Measurements from ENCODE around the gene PDGFC. TPM values are rescaled to one million over a fixed set of nuclear protein-coding genes. Genes with fewer than 3 reads are reported as not detected.

PDGFC gene
- total RNA-seq, 2 donors from 2014 or later = 3.9 to 8.3 TPM

DNA sequence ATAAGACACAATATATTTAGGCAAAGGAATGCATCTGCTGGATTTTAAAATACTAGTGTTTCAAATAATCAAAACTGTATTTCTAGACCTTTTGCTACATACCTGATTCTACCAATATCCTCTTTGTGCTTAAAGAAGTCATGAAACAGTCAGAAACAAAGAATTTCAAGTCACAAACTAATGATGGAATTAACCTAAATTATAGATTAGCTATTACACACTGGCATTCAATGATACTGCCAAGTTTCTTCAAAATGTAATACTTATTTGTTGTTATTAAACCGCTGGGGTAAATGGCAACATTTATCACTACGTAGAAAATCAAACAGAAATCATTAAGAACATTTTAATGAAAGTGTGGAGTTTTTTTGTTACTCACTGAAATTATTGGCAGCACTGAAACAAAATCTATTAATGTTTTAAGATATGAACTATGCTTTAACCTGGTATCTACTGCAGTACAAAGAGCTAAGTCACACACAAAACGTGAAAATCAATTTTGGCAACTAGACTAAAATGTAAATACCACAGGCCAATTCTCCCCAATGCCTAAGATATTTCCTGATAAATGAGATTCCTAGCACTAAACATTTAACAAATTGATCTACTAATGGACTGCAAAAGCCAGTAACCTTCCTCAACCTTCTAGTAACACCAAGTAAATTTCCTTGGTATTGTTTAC lies 19.4 kb downstream of the PDGFC start:
- H3K4me1 ChIP-seq = no peaks in the 10 kb centered on the region

DNA sequence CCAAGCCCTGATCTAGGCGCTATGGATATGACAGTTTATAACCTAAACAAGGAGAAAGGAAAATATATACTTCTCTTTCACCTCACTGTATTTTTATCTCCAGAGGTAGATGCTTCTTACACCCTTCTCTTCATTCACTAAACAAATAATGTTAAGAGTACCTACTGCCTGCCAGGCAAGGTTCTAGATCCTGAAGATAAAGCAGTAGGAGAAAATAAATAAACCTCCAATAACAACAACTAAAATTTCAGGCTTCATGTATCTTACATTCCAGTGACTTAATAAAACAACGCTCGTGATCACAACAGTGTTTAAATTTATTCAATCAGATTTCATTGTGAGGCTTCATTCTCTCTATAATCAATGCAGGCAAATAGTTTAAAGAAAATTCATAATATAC lies 20.7 kb downstream of the PDGFC start:
- Histone ChIP-seq H3K36me3 (no peaks in the 10 kb centered on the region), H3K9ac (ENCODE audit: low read depth in 2 of 2, low read length in 2 of 2) (no peak overlapping the region), H3K4me1 (no peaks in the 10 kb centered on the region), H3K4me3 (no peak overlapping the region), H3K9me3 (no peaks in the 10 kb centered on the region), H3K27me3 (no peaks in the 10 kb centered on the region), H3K27ac (no peak overlapping the region)
- no peak for DNase-seq
- intact Hi-C loops (cut with DNase I) = no loop called here
- TF ChIP-seq, protein P1, sequence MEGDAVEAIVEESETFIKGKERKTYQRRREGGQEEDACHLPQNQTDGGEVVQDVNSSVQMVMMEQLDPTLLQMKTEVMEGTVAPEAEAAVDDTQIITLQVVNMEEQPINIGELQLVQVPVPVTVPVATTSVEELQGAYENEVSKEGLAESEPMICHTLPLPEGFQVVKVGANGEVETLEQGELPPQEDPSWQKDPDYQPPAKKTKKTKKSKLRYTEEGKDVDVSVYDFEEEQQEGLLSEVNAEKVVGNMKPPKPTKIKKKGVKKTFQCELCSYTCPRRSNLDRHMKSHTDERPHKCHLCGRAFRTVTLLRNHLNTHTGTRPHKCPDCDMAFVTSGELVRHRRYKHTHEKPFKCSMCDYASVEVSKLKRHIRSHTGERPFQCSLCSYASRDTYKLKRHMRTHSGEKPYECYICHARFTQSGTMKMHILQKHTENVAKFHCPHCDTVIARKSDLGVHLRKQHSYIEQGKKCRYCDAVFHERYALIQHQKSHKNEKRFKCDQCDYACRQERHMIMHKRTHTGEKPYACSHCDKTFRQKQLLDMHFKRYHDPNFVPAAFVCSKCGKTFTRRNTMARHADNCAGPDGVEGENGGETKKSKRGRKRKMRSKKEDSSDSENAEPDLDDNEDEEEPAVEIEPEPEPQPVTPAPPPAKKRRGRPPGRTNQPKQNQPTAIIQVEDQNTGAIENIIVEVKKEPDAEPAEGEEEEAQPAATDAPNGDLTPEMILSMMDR (IDR thresholded peaks at IDR 0.05) = no peak

More for the DNA sequence above, 19.4 kb downstream of the PDGFC start:
- Histone ChIP-seq H3K27ac (no peak overlapping the region), H3K9ac (ENCODE audit: low read depth in 2 of 2, low read length in 2 of 2) (no peak overlapping the region), H3K36me3 (no peaks in the 10 kb centered on the region), H3K9me3 (no peaks in the 10 kb centered on the region), H3K4me3 (no peak overlapping the region), H3K27me3 (no peaks in the 10 kb centered on the region)
- no peak for DNase-seq
- intact Hi-C loops (cut with DNase I) = no loop called here
- TF ChIP-seq, protein P1 (IDR thresholded peaks at IDR 0.05) = no peak

DNA sequence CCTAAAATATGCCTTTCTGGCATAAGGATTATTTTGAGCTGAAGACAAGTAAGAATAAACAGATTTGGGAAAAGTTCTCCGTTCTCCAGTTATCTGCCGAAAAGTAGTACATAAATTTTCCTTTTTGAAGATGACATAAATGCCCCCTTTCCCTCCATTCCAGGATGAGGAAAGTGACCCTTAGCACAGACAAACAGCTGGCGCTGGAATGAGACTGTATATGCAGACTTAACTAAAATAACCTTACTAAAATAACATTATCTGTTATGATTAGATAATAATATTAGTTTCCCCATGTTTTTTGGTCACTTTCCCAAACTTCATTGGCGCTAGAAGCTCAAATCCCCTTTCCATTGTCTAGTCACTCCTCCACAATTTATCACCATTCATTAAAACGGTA lies 21.5 kb downstream of the PDGFC start:
- no peak for DNase-seq
- intact Hi-C loops (cut with DNase I) = no loop called here
- TF ChIP-seq, protein P1 (IDR thresholded peaks at IDR 0.05) = no peak
- Histone ChIP-seq H3K9ac (ENCODE audit: low read depth in 2 of 2, low read length in 2 of 2) (no peak overlapping the region), H3K27ac (no peak overlapping the region), H3K36me3 (no peaks in the 10 kb centered on the region), H3K9me3 (no peaks in the 10 kb centered on the region), H3K27me3 (no peaks in the 10 kb centered on the region), H3K4me1 (no peaks in the 10 kb centered on the region), H3K4me3 (no peak overlapping the region)

DNA sequence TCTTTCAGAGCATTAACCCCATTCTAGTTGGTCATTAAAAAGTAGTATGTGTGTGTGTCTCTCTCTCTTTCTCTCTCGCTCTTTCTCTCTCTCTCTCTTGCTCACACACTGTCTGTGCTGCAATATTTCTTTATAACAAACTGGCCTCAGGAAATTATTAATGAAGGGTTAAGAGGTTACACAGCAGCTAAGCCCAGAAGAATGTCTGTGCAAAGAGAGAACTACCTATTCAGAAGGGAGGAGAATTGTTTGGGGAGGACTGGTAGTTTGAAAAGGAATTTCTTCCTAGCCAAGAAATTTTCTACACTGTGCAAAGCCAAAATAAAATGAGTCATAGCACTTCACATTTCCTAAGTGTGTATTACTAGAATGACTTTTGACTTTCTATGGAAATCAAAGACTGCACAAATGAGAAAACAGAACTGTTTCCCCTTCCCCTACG lies 22.2 kb downstream of the PDGFC start:
- H3K9ac ChIP-seq (ENCODE audit: low read depth in 2 of 2, low read length in 2 of 2) = no peak overlapping the region
- intact Hi-C loops (cut with DNase I) = no loop called here
- no peaks in the 10 kb centered on the region for H3K36me3 ChIP-seq
- H3K9me3 ChIP-seq = no peaks in the 10 kb centered on the region
- no peak overlapping the region for H3K27ac ChIP-seq
- H3K27me3 ChIP-seq = no peaks in the 10 kb centered on the region
- H3K4me1 ChIP-seq = no peaks in the 10 kb centered on the region
- TF ChIP-seq, protein P1 (IDR thresholded peaks at IDR 0.05) = no peak
- H3K4me3 ChIP-seq = no peak overlapping the region
- no peak for DNase-seq

DNA sequence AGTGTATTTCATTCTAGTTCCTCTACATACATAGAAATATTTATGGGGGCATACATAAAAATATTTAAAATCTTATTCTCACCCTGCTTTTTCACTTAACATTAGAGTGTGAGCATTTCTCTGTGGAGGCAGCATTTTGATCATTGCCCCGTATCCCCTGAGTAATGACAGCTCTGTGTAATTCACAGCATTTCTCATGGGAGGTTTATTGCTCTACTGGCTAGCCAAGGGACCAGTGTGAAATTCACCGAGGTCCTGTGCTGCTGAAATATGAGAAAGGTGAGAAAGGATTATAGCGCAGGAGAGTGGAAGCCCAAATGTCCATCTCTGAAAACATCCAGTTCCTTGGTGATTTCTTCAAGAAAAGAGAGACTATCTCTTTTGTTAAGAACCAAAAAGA lies 22.9 kb downstream of the PDGFC start:
- H3K4me1 ChIP-seq = no peaks in the 10 kb centered on the region

More for the DNA sequence above, 22.9 kb downstream of the PDGFC start:
- H3K9ac ChIP-seq (ENCODE audit: low read depth in 2 of 2, low read length in 2 of 2) = no peak overlapping the region
- TF ChIP-seq, protein P1 (IDR thresholded peaks at IDR 0.05) = no peak
- no peaks in the 10 kb centered on the region for H3K36me3 ChIP-seq
- intact Hi-C loops (cut with DNase I) = no loop called here
- no peak overlapping the region for H3K4me3 ChIP-seq
- H3K27me3 ChIP-seq = no peaks in the 10 kb centered on the region
- H3K27ac ChIP-seq = no peak overlapping the region
- H3K9me3 ChIP-seq = no peaks in the 10 kb centered on the region
- DNase-seq = no peak

Data from colonic mucosa (tissue), 4 donors.